ENCODE data around the gene SEMA4B.

- TF ChIP-seq CTCF (IDR thresholded peaks at IDR 0.05 in 2 of 3, conservative IDR thresholded peaks at IDR 0.05 in 1 of 3; ENCODE audit: control insufficient read depth in 2 of 3, extremely low read depth in 1 of 3, insufficient read depth in 1 of 3, low read depth in 3 of 3, low read length in 3 of 3) (no peak), JUNB (IDR thresholded peaks at IDR 0.05) (no peak), TAF1 (IDR thresholded peaks at IDR 0.05; ENCODE audit: borderline replicate concordance, low read depth, low read length) (no peak), EZH2 (IDR thresholded peaks at IDR 0.05; ENCODE audit: borderline replicate concordance, control insufficient read depth, low read depth, low read length) (no peak), SRF (IDR thresholded peaks at IDR 0.05; ENCODE audit: low read depth in 2 of 2, low read length in 2 of 2) (no peak), POLR2AphosphoS5 (IDR thresholded peaks at IDR 0.05; ENCODE audit: low read length) (no peak), IKZF1 (conservative IDR thresholded peaks at IDR 0.05) (no peak), SMC3 (IDR thresholded peaks at IDR 0.05; ENCODE audit: borderline replicate concordance, low read length) (no peak), GABPA (IDR thresholded peaks at IDR 0.05; ENCODE audit: low read depth) (no peak), POLR2A (IDR thresholded peaks at IDR 0.05; ENCODE audit: low read depth, low read length) (no peak), ZBTB33 (IDR thresholded peaks at IDR 0.05) (no peak)
Measured at GRCh38 chr15:90241343-90242192, 40.4 kb downstream of the SEMA4B start.
